ENCODE results near the gene PITPNM3. TPM values are rescaled to one million over a fixed set of nuclear protein-coding genes. Genes with fewer than 3 reads are reported as not detected.

PITPNM3 gene
- total RNA-seq, 1 experiment from 2014 or later: 0.44 TPM

DNA sequence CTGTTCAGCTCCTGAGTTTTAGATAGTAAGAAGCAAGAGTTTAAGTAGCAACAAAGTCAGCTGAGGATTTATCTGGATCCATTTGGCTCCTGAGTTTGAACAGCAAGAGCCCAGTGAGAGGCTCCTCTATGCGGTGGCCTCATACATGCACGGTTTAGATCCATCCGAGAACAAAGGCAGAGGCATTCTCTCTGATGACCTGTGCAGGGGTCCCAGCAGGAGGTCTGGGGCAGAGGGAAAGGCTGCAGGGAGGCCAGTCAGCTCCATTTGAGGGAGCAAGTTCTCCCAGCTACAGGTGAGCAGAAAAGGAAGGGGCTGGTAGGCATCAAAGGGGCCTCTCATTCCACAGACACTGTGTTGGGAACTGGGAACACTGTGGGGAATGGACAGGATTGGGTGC lies 16.5 kb downstream of the PITPNM3 start:
- DNase-seq (ENCODE audit: low read depth, low spot score) (no peak), ATAC-seq (no peak)
- Histone ChIP-seq H3K27me3 (ENCODE audit: control insufficient read depth, insufficient read depth, low read length) (no peaks in the 10 kb centered on the region; the same call in 1 of the 2 replicates), H3K27ac (ENCODE audit: low read length) (no peak overlapping the region), H3K36me3 (ENCODE audit: control insufficient read depth, insufficient read depth, low read length) (no peaks in the 10 kb centered on the region), H3K9me3 (ENCODE audit: control insufficient read depth, insufficient read depth, low read depth, low read length) (no peaks in the 10 kb centered on the region), H3K4me1 (ENCODE audit: control insufficient read depth, insufficient read depth, low read length) (no peaks in the 10 kb centered on the region), H3K4me3 (ENCODE audit: low read depth in 2 of 2, low read length in 2 of 2) (no peak overlapping the region)
- POLR2A ChIA-PET: no interaction called here
- in situ Hi-C loops (cut with HindIII; ENCODE audit: low pct_unique_long_range_greater_than_20kb, low sequenced_read_pairs): no loop called here
- CTCF ChIA-PET: no interaction called here
- TF ChIP-seq SIN3A (IDR thresholded peaks at IDR 0.05; ENCODE audit: borderline replicate concordance, insufficient read depth, low read depth, low read length) (no peak), TCF7L2 (IDR thresholded peaks at IDR 0.05; ENCODE audit: low read depth, low read length) (no peak), POLR2AphosphoS5 (IDR thresholded peaks at IDR 0.05; ENCODE audit: low read depth, low read length) (no peak), CTCF (IDR thresholded peaks at IDR 0.05) (no peak)
- TF ChIP-seq, protein P1, sequence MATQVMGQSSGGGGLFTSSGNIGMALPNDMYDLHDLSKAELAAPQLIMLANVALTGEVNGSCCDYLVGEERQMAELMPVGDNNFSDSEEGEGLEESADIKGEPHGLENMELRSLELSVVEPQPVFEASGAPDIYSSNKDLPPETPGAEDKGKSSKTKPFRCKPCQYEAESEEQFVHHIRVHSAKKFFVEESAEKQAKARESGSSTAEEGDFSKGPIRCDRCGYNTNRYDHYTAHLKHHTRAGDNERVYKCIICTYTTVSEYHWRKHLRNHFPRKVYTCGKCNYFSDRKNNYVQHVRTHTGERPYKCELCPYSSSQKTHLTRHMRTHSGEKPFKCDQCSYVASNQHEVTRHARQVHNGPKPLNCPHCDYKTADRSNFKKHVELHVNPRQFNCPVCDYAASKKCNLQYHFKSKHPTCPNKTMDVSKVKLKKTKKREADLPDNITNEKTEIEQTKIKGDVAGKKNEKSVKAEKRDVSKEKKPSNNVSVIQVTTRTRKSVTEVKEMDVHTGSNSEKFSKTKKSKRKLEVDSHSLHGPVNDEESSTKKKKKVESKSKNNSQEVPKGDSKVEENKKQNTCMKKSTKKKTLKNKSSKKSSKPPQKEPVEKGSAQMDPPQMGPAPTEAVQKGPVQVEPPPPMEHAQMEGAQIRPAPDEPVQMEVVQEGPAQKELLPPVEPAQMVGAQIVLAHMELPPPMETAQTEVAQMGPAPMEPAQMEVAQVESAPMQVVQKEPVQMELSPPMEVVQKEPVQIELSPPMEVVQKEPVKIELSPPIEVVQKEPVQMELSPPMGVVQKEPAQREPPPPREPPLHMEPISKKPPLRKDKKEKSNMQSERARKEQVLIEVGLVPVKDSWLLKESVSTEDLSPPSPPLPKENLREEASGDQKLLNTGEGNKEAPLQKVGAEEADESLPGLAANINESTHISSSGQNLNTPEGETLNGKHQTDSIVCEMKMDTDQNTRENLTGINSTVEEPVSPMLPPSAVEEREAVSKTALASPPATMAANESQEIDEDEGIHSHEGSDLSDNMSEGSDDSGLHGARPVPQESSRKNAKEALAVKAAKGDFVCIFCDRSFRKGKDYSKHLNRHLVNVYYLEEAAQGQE (IDR thresholded peaks at IDR 0.05; ENCODE audit: insufficient read depth in 1 of 2, low read depth in 2 of 2, low read length in 1 of 2): no peak
- BruUV-seq (replicated peaks): no TSS peak
- intact Hi-C loops (cut with micrococcal nuclease; ENCODE audit: unreplicated experiment): no loop called here

DNA sequence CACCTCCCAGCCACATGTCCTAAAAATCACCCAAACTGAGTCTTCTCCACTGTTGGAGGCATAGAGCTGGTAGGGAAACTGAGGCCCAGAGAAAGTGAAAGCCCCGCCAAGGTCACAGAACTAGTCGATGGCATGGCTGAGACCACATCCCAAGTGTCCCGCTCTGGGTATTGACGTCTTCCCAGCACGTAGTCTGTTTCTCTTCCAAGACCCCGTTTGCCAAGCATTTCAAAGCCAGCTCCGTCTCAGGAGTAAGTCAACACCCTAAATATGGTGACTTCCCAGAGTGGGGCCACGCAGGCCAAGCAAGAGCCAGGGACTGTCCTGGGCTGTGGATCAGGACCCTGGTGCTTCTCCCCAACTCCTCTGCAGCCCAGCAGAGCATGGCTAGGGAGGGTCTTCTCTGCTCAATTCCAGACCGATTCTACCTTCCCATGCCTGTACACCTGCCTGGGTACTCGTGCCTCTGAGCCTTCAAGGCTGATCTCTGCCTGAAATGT lies 19.7 kb downstream of the PITPNM3 start:
- POLR2A ChIA-PET: no interaction called here
- H3K27ac ChIP-seq (ENCODE audit: low read length): no peak overlapping the region
- TF ChIP-seq SIN3A (IDR thresholded peaks at IDR 0.05; ENCODE audit: borderline replicate concordance, insufficient read depth, low read depth, low read length) (no peak), POLR2AphosphoS5 (IDR thresholded peaks at IDR 0.05; ENCODE audit: low read depth, low read length) (no peak), TCF7L2 (IDR thresholded peaks at IDR 0.05; ENCODE audit: low read depth, low read length) (no peak)
- TF ChIP-seq, protein P1 (IDR thresholded peaks at IDR 0.05; ENCODE audit: insufficient read depth in 1 of 2, low read depth in 2 of 2, low read length in 1 of 2): no peak
- intact Hi-C loops (cut with micrococcal nuclease; ENCODE audit: unreplicated experiment): no loop called here
- no peak overlapping the region for H3K4me3 ChIP-seq (ENCODE audit: low read depth in 2 of 2, low read length in 2 of 2)
- no peaks in the 10 kb centered on the region; the same call in 1 of the 2 replicates for H3K27me3 ChIP-seq (ENCODE audit: control insufficient read depth, insufficient read depth, low read length)
- no peaks in the 10 kb centered on the region for H3K36me3 ChIP-seq (ENCODE audit: control insufficient read depth, insufficient read depth, low read length)
- H3K9me3 ChIP-seq (ENCODE audit: control insufficient read depth, insufficient read depth, low read depth, low read length): no peaks in the 10 kb centered on the region
- DNase-seq (ENCODE audit: low read depth, low spot score) (no peak), ATAC-seq (no peak)
- in situ Hi-C loops (cut with HindIII; ENCODE audit: low pct_unique_long_range_greater_than_20kb, low sequenced_read_pairs): no loop called here
- no TSS peak for BruUV-seq (replicated peaks)
- CTCF ChIA-PET: no interaction called here
- no peaks in the 10 kb centered on the region for H3K4me1 ChIP-seq (ENCODE audit: control insufficient read depth, insufficient read depth, low read length)
